IMR-90 (cell line): ENCODE measurements around the gene L3MBTL4. TPM values are rescaled to one million over a fixed set of nuclear protein-coding genes. Genes with fewer than 3 reads are reported as not detected.

Source experiments
- ATAC-seq: fragments of 200-7000 bp; cut with Tn5 transposase; 2 replicates; pipeline ENCODE4 v1.9.1; 2020; ENCODE audit warnings: low read depth, mild to moderate bottlenecking, moderate library complexity
- BruUV-seq: library from RNA; stranded (reverse); fragments of 400-500 nt; replicated peaks from 2 replicates; lab custom pipeline; 2021; lab: Mats Ljungman, UMichigan
- CTCF ChIA-PET: fragments of 300-600 bp; formaldehyde crosslinking; extraction: SDS; loops from one replicate; lab custom pipeline; 2021; ENCODE audit warnings: antibody characterized with exemption; lab: Yijun Ruan, JAX
- POLR2A ChIA-PET: fragments of 300-600 bp; sonication (Branson Sonifier 250); formaldehyde crosslinking; loops from one replicate; lab custom pipeline; 2022; ENCODE audit warnings: antibody characterized with exemption; ENCODE audit not compliant: unreplicated experiment; lab: Charles Lee
- DNase-seq: peaks from one replicate; pipeline ENCODE4 v3.0.0; 2013
- H2AFZ ChIP-seq: replicated peaks from 2 replicates; pipeline ENCODE3; 2013; ENCODE audit warnings: low read length, mild to moderate bottlenecking; ENCODE audit not compliant: poor library complexity
- H2AK5ac ChIP-seq: 2 replicates; pipeline ENCODE4 v1.6.1; 2013; ENCODE audit warnings: low read depth, low read length, inconsistent platforms
- H2AK9ac ChIP-seq: replicated peaks from 2 replicates; pipeline ENCODE3; 2013; ENCODE audit warnings: mild to moderate bottlenecking, low read depth, low read length, moderate library complexity; ENCODE audit not compliant: poor library complexity
- H2BK120ac ChIP-seq: 2 replicates; pipeline ENCODE4 v1.6.1; 2013; ENCODE audit warnings: low read depth, low read length, inconsistent platforms
- H2BK15ac ChIP-seq: 3 replicates; pipeline ENCODE4 v1.6.1; 2013; ENCODE audit warnings: low read depth, low read length, inconsistent platforms
- H2BK20ac ChIP-seq: 2 replicates; pipeline ENCODE4 v1.6.1; 2013; ENCODE audit warnings: low read depth, mild to moderate bottlenecking, inconsistent platforms, low read length, moderate library complexity
- H2BK5ac ChIP-seq: 2 replicates; pipeline ENCODE4 v1.6.1; 2013; ENCODE audit warnings: mild to moderate bottlenecking, low read depth, low read length, inconsistent platforms; ENCODE audit not compliant: poor library complexity, severe bottlenecking
- H3K14ac ChIP-seq: replicated peaks from 2 replicates; pipeline ENCODE4 v1.6.1; 2013; ENCODE audit warnings: low read depth, low read length, inconsistent platforms
- H3K18ac ChIP-seq: 2 replicates; pipeline ENCODE4 v1.6.1; 2013; ENCODE audit warnings: low read depth, low read length, control low read depth
- H3K23ac ChIP-seq: 2 replicates; pipeline ENCODE4 v1.6.1; 2013; ENCODE audit warnings: low read depth, low read length, inconsistent platforms
- H3K27ac ChIP-seq: 2 replicates; pipeline ENCODE4 v1.5.1; 2013; ENCODE audit warnings: mild to moderate bottlenecking, control low read depth, low read length; ENCODE audit not compliant: insufficient read depth
- H3K27me3 ChIP-seq: 2 replicates; pipeline ENCODE4 v1.6.1; 2013; ENCODE audit warnings: low read length; ENCODE audit not compliant: control insufficient read depth, insufficient read depth
- H3K36me3 ChIP-seq: 2 replicates; pipeline ENCODE4 v1.6.1; 2013; ENCODE audit warnings: low read length, mixed read lengths; ENCODE audit not compliant: control insufficient read depth, insufficient read depth
- H3K4ac ChIP-seq: 2 replicates; pipeline ENCODE4 v1.6.1; 2013; ENCODE audit warnings: low read depth, low read length, inconsistent platforms
- H3K4me1 ChIP-seq: 2 replicates; pipeline ENCODE4 v1.6.1; 2013; ENCODE audit warnings: low read length, mixed read lengths; ENCODE audit not compliant: control insufficient read depth, insufficient read depth
- H3K4me2 ChIP-seq: 2 replicates; pipeline ENCODE4 v1.6.1; 2013; ENCODE audit warnings: low read depth, mild to moderate bottlenecking, control low read depth, low read length, moderate library complexity
- H3K4me3 ChIP-seq: 2 replicates; pipeline ENCODE4 v1.5.1; 2013; ENCODE audit warnings: low read depth, mild to moderate bottlenecking, control low read depth, low read length, moderate library complexity; ENCODE audit not compliant: insufficient read depth
- H3K56ac ChIP-seq: 2 replicates; pipeline ENCODE4 v1.6.1; 2013; ENCODE audit warnings: low read length, inconsistent platforms; ENCODE audit not compliant: insufficient read depth; ENCODE audit errors: extremely low read depth
- H3K79me1 ChIP-seq, 2 experiments: 2 replicates each; pipeline ENCODE4 v1.6.1; 2013; ENCODE audit warnings: low read length in 2 of 2, inconsistent platforms in 1 of 2, low read depth in 1 of 2
- H3K9ac ChIP-seq: 2 replicates; pipeline ENCODE4 v1.6.1; 2013; ENCODE audit warnings: low read depth, low read length, control low read depth
- H3K9me1 ChIP-seq: 2 replicates; pipeline ENCODE4 v1.6.1; 2013; ENCODE audit warnings: low read length, inconsistent platforms; ENCODE audit not compliant: insufficient read depth
- H3K9me3 ChIP-seq: 2 replicates; pipeline ENCODE4 v1.6.1; 2013; ENCODE audit warnings: low read length; ENCODE audit not compliant: control insufficient read depth, insufficient read depth
- H4K20me1 ChIP-seq: 2 replicates; pipeline ENCODE4 v1.6.1; 2013; ENCODE audit warnings: low read length, inconsistent platforms; ENCODE audit not compliant: insufficient read depth
- H4K5ac ChIP-seq: 2 replicates; pipeline ENCODE4 v1.6.1; 2013; ENCODE audit warnings: mild to moderate bottlenecking, low read depth, low read length, control low read depth
- H4K8ac ChIP-seq, 2 experiments: 2 replicates each; pipeline ENCODE4 v1.6.1; 2013; ENCODE audit warnings: low read depth in 2 of 2, low read length in 2 of 2, control low read depth in 1 of 2, inconsistent platforms in 1 of 2
- H4K91ac ChIP-seq: 2 replicates; pipeline ENCODE4 v1.6.1; 2013; ENCODE audit warnings: low read depth, low read length, inconsistent platforms; ENCODE audit not compliant: insufficient read depth
- BHLHE40 ChIP-seq: fragments of 150-350 bp; IDR thresholded peaks from 2 replicates; pipeline ENCODE4 v1.6.1; 2016; ENCODE audit warnings: mild to moderate bottlenecking, low read depth, low read length
- CHD1 ChIP-seq: IDR thresholded peaks from 2 replicates; pipeline ENCODE4 v1.6.1; 2012; ENCODE audit warnings: low read depth, low read length, improper control_type of control experiment
- ELK1 ChIP-seq: fragments of 150-350 bp; IDR thresholded peaks from 2 replicates; pipeline ENCODE4 v1.6.1; 2016; ENCODE audit warnings: low read depth, mild to moderate bottlenecking, low read length, moderate library complexity, borderline replicate concordance
- FOS ChIP-seq: fragments of 150-350 bp; IDR thresholded peaks from 2 replicates; pipeline ENCODE4 v1.6.1; 2016; ENCODE audit warnings: low read depth, low read length
- MAZ ChIP-seq: IDR thresholded peaks from 2 replicates; pipeline ENCODE4 v1.6.1; 2012; ENCODE audit warnings: low read depth, mild to moderate bottlenecking, low read length, improper control_type of control experiment, moderate library complexity, borderline replicate concordance
- MXI1 ChIP-seq: IDR thresholded peaks from 2 replicates; pipeline ENCODE4 v1.6.1; 2012; ENCODE audit warnings: low read depth, mild to moderate bottlenecking, low read length, moderate library complexity, borderline replicate concordance
- NFE2L2 ChIP-seq: fragments of 150-350 bp; IDR thresholded peaks from 2 replicates; pipeline ENCODE4 v1.6.1; 2016; ENCODE audit warnings: low read depth, mild to moderate bottlenecking, low read length
- POLR2A ChIP-seq: IDR thresholded peaks from 2 replicates; pipeline ENCODE4 v1.6.1; 2012; ENCODE audit warnings: mild to moderate bottlenecking, low read depth, low read length
- RAD21 ChIP-seq: IDR thresholded peaks from 2 replicates; pipeline ENCODE4 v1.6.1; 2012; ENCODE audit warnings: low read length, improper control_type of control experiment
- RCOR1 ChIP-seq: IDR thresholded peaks from 2 replicates; pipeline ENCODE4 v1.6.1; 2012; ENCODE audit warnings: mild to moderate bottlenecking, low read length, improper control_type of control experiment; ENCODE audit not compliant: insufficient replicate concordance
- RFX5 ChIP-seq: IDR thresholded peaks from 2 replicates; pipeline ENCODE4 v1.8.0; 2012; ENCODE audit warnings: low read depth, mild to moderate bottlenecking, low read length, moderate library complexity
- USF2 ChIP-seq: fragments of 150-350 bp; IDR thresholded peaks from 2 replicates; pipeline ENCODE4 v1.6.1; 2017; ENCODE audit warnings: mild to moderate bottlenecking, antibody characterized with exemption, low read length, low read depth
- dilution Hi-C: fragments of 300-500 bp; cut with HindIII; formaldehyde crosslinking; loops from one replicate; pipeline ENCODE4 v1.14.3; 2018; ENCODE audit warnings: low sequenced_read_pairs; ENCODE audit not compliant: unreplicated experiment
- in situ Hi-C: fragments of 300-500 bp; cut with MboI; formaldehyde crosslinking; loops from 3 replicates; pipeline ENCODE4 v1.14.3; 2019; ENCODE audit warnings: low sequenced_read_pairs, inconsistent platforms, mixed read lengths
- intact Hi-C: fragments of 100-400 bp; cut with micrococcal nuclease; formaldehyde crosslinking; loops from 2 replicates; pipeline ENCODE4 v1.10.0; 2022
- polyA plus RNA-seq, 3 experiments: library from polyadenylated mRNA; depleted of rRNA; stranded (reverse); fragments of >200 nt; gene quantifications; 2 replicates each; pipeline ENCODE4 v1.2.3, GENCODE V29; 2012; ENCODE audit warnings: low replicate concordance in 1 of 3
- total RNA-seq: library from RNA; depleted of rRNA; stranded (reverse); fragments of >200 nt; gene quantifications from 2 replicates; pipeline ENCODE4 v1.2.3, GENCODE V29; 2012

L3MBTL4 gene
- total and polyA plus RNA-seq, 2 of the 4 experiments (the other 2 are of a cell fraction) = under 0.01 to 0.02 TPM

GRCh38 chr18:6341709-6342108 is 73.0 kb downstream of the L3MBTL4 start:
- Histone ChIP-seq H2BK120ac (no peak overlapping the region), H3K9ac (no peak overlapping the region), H3K4ac (no peak overlapping the region), H2BK15ac (no peak overlapping the region), H4K91ac (no peak overlapping the region), H3K9me1 (no peaks in the 10 kb centered on the region), H2AFZ (no peak overlapping the region), H2AK5ac (no peak overlapping the region), H3K9me3 (no peaks in the 10 kb centered on the region), H3K14ac (no peak overlapping the region), H3K27ac (no peak overlapping the region), H3K4me2 (no peak overlapping the region), H3K56ac (no peak overlapping the region), H3K27me3 (no peaks in the 10 kb centered on the region), H4K20me1 (no peaks in the 10 kb centered on the region), H2BK5ac (no peak overlapping the region), H3K4me3 (no peak overlapping the region), H3K36me3 (no peaks in the 10 kb centered on the region), H2AK9ac (no peak overlapping the region), H3K4me1 (no peaks in the 10 kb centered on the region), H4K5ac (no peak overlapping the region), H3K79me1 (no peaks in the 10 kb centered on the region), H2BK20ac (no peak overlapping the region), H3K18ac (no peak overlapping the region), H3K23ac (no peak overlapping the region), H4K8ac (no peak overlapping the region)
- TF ChIP-seq CHD1 (no peak), RAD21 (no peak), MXI1 (no peak), MAZ (no peak), USF2 (no peak), BHLHE40 (no peak), RCOR1 (no peak), ELK1 (no peak), NFE2L2 (no peak), FOS (no peak), POLR2A (no peak), RFX5 (no peak)
- CTCF ChIA-PET = no interaction called here
- no peak for DNase-seq
- BruUV-seq = no TSS peak
- in situ Hi-C loops = no loop called here
- dilution Hi-C loops = no loop called here
- intact Hi-C loops = no loop called here
- ATAC-seq = no peak
- POLR2A ChIA-PET = no interaction called here
